Measurements from ENCODE around the gene DAPK2. TPM values are rescaled to one million over a fixed set of nuclear protein-coding genes. Genes with fewer than 3 reads are reported as not detected.

Gene DAPK2
- total RNA-seq, 1 experiment from 2014 or later, result 1.4 TPM

DNA sequence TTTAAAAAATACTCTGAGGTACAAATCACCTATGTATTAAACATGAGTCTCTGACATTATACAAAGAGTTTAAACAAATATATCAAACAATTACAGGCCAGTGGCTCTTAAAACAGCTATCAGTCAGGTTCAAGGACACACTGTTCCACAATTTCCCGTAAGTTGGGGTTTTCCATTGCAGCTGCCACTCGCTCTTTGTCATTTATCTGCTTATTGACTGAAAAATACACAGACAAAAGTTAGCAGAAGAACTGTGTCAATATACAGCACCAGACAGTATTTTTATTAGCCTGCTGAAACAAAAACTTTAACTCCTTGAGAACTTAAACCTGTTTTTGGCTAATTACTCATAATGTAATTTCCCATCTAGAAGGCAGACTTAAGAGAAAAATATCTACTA is 26.5 kb upstream of the DAPK2 start:
- Histone ChIP-seq H3K27ac (ENCODE audit: low read length) (peak overlapping the region; percentile 78), H3K27me3 (ENCODE audit: low read length) (no peaks in the 10 kb centered on the region), H2AFZ (ENCODE audit: low read length) (no peak overlapping the region), H3K36me3 (ENCODE audit: low read depth, low read length) (no peaks in the 10 kb centered on the region), H3K4me3 (ENCODE audit: low read length) (peak overlapping the region; percentile 23; the same call in 1 of the 2 replicates), H4K20me1 (ENCODE audit: low read length) (no peaks in the 10 kb centered on the region), H3K9ac (ENCODE audit: low read length) (peak overlapping the region; percentile 33; the same call in 1 of the 2 replicates), H3K4me1 (ENCODE audit: insufficient read depth, low read length) (peaks cover 39% of the 10 kb centered on the region), H3K9me2 (replicated peaks; ENCODE audit: low read length) (no peaks in the 10 kb centered on the region), H3F3A (ENCODE audit: low read length, unreplicated experiment) (peaks cover 8% of the 10 kb centered on the region), H3K4me2 (ENCODE audit: low read length) (peak overlapping the region; percentile 61), H3K9me3 (ENCODE audit: low read length) (no peaks in the 10 kb centered on the region), H3K79me2 (ENCODE audit: low read length) (no peaks in the 10 kb centered on the region)
- ChIA-PET CTCF (interaction anchor here (1.0 kb wide), 1 partner anchor 463 kb away, joined by 3 read pairs; no protein-coding TSS in a partner anchor), POLR2A (ENCODE audit: unreplicated experiment) (no interaction called here)
- BruUV-seq (replicated peaks), result no TSS peak
- intact Hi-C loops (cut with micrococcal nuclease), result loop anchor here (2.0 kb wide), 1 partner anchor 20 kb away; the partner anchor contains the start of gene CIAO2A
- peak; percentile 28 for ATAC-seq
- TF ChIP-seq CTCF (conservative IDR thresholded peaks at IDR 0.05; ENCODE audit: low read depth, low read length) (no peak), EZH2phosphoT487 (IDR thresholded peaks at IDR 0.05; ENCODE audit: borderline replicate concordance, low read length) (no peak), EZH2 (IDR thresholded peaks at IDR 0.05; ENCODE audit: low read length, unreplicated experiment) (no peak)
- DNase-seq, result no peak

DNA sequence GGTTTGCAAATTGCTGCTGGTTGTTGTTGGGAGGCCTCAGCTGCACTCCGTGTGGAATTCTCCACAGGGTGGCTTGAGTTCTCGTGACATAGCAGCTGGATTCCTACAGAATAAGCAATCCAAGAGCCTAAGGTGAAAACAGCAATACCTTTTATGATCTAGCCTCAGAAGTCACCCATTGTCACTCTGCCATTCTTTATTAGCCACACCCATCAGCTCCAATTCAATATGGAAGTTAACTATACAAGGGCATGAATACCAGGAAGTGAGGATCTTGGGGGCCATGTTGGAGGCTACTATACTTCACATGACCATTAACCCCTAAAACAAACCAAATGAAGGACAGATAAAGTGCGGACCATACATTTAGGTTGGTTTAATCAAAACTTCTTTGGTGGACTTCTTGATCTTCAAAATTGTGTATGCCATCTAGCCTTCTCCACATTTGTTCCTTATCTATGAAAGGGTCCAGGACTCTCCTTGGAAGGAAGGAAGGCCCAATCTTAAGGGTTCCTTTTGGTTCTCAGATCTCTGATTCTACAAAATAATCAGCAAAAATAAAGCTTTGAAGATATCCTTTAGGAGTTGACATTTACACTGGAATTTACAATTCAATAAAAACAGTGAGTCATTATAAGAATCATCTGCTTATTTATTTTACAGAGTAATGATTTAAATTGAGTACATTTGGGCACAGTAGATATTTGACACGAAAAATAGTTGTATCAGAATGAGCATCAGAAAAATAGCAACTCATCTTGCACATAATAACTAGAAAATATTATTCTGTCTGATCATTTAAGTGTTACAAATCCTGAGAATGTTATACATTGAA is 25.9 kb upstream of the DAPK2 start:
- intact Hi-C loops (cut with micrococcal nuclease), result loop anchor here (2.0 kb wide), 1 partner anchor 21 kb away; the partner anchor contains the start of gene CIAO2A
- ATAC-seq, result peak; percentile 31
- Histone ChIP-seq H3K9me3 (ENCODE audit: low read length) (no peaks in the 10 kb centered on the region), H3K4me2 (ENCODE audit: low read length) (peak overlapping the region; percentile 61), H3K4me1 (ENCODE audit: insufficient read depth, low read length) (peaks cover 41% of the 10 kb centered on the region), H3K4me3 (ENCODE audit: low read length) (no peak overlapping the region), H3K9ac (ENCODE audit: low read length) (peak overlapping the region; percentile 33), H3K9me2 (replicated peaks; ENCODE audit: low read length) (no peaks in the 10 kb centered on the region), H3K79me2 (ENCODE audit: low read length) (no peaks in the 10 kb centered on the region), H2AFZ (ENCODE audit: low read length) (no peak overlapping the region), H3K36me3 (ENCODE audit: low read depth, low read length) (no peaks in the 10 kb centered on the region), H3K27ac (ENCODE audit: low read length) (peak overlapping the region; percentile 78), H3K27me3 (ENCODE audit: low read length) (no peaks in the 10 kb centered on the region), H3F3A (ENCODE audit: low read length, unreplicated experiment) (peaks cover 8% of the 10 kb centered on the region), H4K20me1 (ENCODE audit: low read length) (no peaks in the 10 kb centered on the region)
- peak; percentile 62 for DNase-seq
- no TSS peak for BruUV-seq (replicated peaks)
- ChIA-PET CTCF (interaction anchor here (0.9 to 1.1 kb wide), 3 partner anchors 320 to 472 kb away, joined by 3 to 4 read pairs (median 3); no protein-coding TSS in a partner anchor), POLR2A (ENCODE audit: unreplicated experiment) (interaction anchor here (0.6 kb wide), 2 partner anchors 253 to 576 kb away, joined by 3 to 5 read pairs; no protein-coding TSS in a partner anchor)
- TF ChIP-seq EZH2phosphoT487 (IDR thresholded peaks at IDR 0.05; ENCODE audit: borderline replicate concordance, low read length) (no peak), CTCF (conservative IDR thresholded peaks at IDR 0.05; ENCODE audit: low read depth, low read length) (no peak), EZH2 (IDR thresholded peaks at IDR 0.05; ENCODE audit: low read length, unreplicated experiment) (no peak)
